ENCODE results near the gene ATAD3C.
"Not testable (repeated sequence)": the region's sequence is repeated elsewhere in the genome, so short reads cannot be mapped to it uniquely, and the experiment has no call there.

Gene ATAD3C

GRCh38 chr1:1428174-1428573 lies 21.3 kb upstream of the ATAD3C start:
- no peak overlapping the region for H2AFZ ChIP-seq (ENCODE audit: low read depth)
- no peak for TF ChIP-seq CTCF (conservative IDR thresholded peaks at IDR 0.05; ENCODE audit: low read depth, low read length)
- no peak overlapping the region for H3K27ac ChIP-seq
- H3K4me2 ChIP-seq: no peak overlapping the region
- H3K79me2 ChIP-seq (ENCODE audit: insufficient read depth, low read depth): no peaks in the 10 kb centered on the region
- peaks cover 2% of the 10 kb centered on the region for H3K4me1 ChIP-seq (ENCODE audit: low read depth, poor library complexity, severe bottlenecking)
- H3K4me3 ChIP-seq (IDR thresholded peaks at IDR 0.05; ENCODE audit: insufficient read depth, low read depth, low read length): no peak overlapping the region
- peaks cover 40% of the 10 kb centered on the region for H3K27me3 ChIP-seq (ENCODE audit: insufficient read depth, low read depth)
- no peaks in the 10 kb centered on the region for H4K20me1 ChIP-seq (ENCODE audit: insufficient read depth)
- no peak overlapping the region for H3K9ac ChIP-seq
- H3K36me3 ChIP-seq (ENCODE audit: insufficient read depth): no peaks in the 10 kb centered on the region

DNA sequence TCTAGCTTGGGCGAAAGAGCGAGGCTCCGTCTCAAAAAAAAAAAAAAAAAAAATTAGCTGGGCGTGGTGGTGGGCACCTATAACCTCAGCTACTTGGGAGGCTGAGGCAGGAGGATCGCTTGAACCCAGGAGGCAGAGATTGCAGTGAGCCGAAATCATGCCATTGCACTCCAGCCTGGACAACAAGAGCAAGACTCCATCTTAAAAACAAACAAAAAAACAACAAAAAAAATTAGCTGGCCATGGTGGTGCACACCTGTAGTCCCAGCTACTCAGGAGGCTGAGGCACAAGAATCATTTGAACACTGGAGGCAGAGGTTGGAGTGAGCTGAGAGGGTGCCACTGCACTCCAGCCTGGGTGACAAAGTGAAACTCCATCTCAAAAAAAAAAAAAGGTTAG lies 20.5 kb upstream of the ATAD3C start:
- not testable (repeated sequence) for H2AFZ ChIP-seq (ENCODE audit: low read depth); H3K36me3 ChIP-seq (ENCODE audit: insufficient read depth); H3K4me3 ChIP-seq (IDR thresholded peaks at IDR 0.05; ENCODE audit: insufficient read depth, low read depth, low read length); H3K27ac ChIP-seq; H3K4me2 ChIP-seq; H3K4me1 ChIP-seq (ENCODE audit: low read depth, poor library complexity, severe bottlenecking); H4K20me1 ChIP-seq (ENCODE audit: insufficient read depth); H3K79me2 ChIP-seq (ENCODE audit: insufficient read depth, low read depth); H3K9ac ChIP-seq
- peaks cover 46% of the 10 kb centered on the region for H3K27me3 ChIP-seq (ENCODE audit: insufficient read depth, low read depth)

DNA sequence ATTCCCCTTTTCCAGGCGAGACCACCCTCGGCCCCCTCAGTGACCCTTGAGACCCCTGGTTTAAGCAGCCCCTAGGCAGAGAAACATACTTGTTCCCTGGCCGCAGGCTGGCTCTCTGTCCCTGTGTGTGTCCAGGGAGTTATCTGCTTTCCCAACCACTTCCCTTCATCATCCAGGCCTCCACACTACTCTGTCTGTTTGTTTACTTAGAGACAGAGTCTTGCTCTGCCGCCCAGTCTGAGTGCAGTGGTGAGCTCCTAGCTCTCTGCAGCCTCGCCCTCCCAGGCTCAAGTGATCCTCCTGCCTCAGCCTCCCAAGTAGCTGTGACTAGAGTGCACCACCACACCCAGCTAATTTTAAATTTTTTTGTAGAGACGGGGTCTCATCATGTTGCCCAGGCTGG lies 19.8 kb upstream of the ATAD3C start:
- no peaks in the 10 kb centered on the region for H3K36me3 ChIP-seq (ENCODE audit: insufficient read depth)
- peaks cover 53% of the 10 kb centered on the region for H3K27me3 ChIP-seq (ENCODE audit: insufficient read depth, low read depth)
- TF ChIP-seq CTCF (conservative IDR thresholded peaks at IDR 0.05; ENCODE audit: low read depth, low read length): no peak
- no peaks in the 10 kb centered on the region for H4K20me1 ChIP-seq (ENCODE audit: insufficient read depth)
- no peaks in the 10 kb centered on the region for H3K79me2 ChIP-seq (ENCODE audit: insufficient read depth, low read depth)
- H3K4me2 ChIP-seq: no peak overlapping the region
- no peaks in the 10 kb centered on the region for H3K4me1 ChIP-seq (ENCODE audit: low read depth, poor library complexity, severe bottlenecking)
- no peak overlapping the region for H3K4me3 ChIP-seq (IDR thresholded peaks at IDR 0.05; ENCODE audit: insufficient read depth, low read depth, low read length)
- H3K27ac ChIP-seq: no peak overlapping the region
- no peak overlapping the region for H2AFZ ChIP-seq (ENCODE audit: low read depth)
- H3K9ac ChIP-seq: no peak overlapping the region

DNA sequence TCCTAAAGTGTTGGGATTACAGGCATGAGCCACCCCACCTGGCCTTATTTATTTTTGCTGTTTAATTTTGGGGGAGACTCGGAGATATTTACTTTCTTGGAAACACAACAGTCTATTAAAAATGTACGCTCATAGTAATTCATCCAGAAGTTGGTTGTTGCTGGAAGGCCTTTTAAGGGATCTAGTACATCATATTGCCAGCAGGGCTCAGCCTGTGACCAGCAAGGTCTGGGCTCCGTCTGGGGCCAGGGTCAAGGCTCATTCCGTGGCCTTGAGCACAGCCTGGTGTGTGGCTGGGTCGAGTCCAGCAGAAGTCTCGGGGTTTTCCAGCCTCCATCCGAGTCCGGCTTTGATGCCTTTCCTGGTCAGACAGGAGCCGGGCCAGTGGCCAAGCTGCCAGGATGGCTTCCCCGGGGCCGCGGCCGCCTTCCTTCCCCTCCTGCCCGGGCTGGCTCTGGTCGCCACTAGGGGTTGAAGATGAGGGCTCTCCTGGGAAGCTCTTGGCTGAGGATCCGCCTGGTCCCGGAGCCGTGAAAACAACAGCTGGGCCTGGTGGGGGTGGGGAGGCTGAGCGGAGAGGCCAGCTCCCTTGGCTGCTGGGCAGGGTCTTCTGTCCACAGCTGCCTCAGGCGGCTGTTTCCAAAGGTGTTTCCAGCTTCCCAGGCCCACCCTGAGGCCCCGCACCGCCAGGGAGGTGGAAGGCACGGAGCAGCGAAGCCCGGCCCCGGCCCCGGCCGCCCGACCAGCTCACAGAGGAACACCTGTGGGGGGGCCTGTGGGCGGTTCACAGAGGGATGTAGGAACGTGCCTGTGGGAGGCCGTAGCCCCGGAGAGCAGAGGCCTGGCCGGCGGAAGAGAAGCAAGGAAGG lies 19.1 kb upstream of the ATAD3C start:
- Histone ChIP-seq H3K4me2 (no peak overlapping the region), H3K36me3 (ENCODE audit: insufficient read depth) (no peaks in the 10 kb centered on the region), H3K27ac (no peak overlapping the region), H3K4me1 (ENCODE audit: low read depth, poor library complexity, severe bottlenecking) (no peaks in the 10 kb centered on the region), H4K20me1 (ENCODE audit: insufficient read depth) (no peaks in the 10 kb centered on the region), H3K27me3 (ENCODE audit: insufficient read depth, low read depth) (peaks cover 59% of the 10 kb centered on the region), H3K79me2 (ENCODE audit: insufficient read depth, low read depth) (no peaks in the 10 kb centered on the region), H2AFZ (ENCODE audit: low read depth) (no peak overlapping the region), H3K4me3 (IDR thresholded peaks at IDR 0.05; ENCODE audit: insufficient read depth, low read depth, low read length) (no peak overlapping the region), H3K9ac (no peak overlapping the region)
- no peak for TF ChIP-seq CTCF (conservative IDR thresholded peaks at IDR 0.05; ENCODE audit: low read depth, low read length)
